Measurements from ENCODE around the gene SOCS7.

Gene SOCS7

DNA sequence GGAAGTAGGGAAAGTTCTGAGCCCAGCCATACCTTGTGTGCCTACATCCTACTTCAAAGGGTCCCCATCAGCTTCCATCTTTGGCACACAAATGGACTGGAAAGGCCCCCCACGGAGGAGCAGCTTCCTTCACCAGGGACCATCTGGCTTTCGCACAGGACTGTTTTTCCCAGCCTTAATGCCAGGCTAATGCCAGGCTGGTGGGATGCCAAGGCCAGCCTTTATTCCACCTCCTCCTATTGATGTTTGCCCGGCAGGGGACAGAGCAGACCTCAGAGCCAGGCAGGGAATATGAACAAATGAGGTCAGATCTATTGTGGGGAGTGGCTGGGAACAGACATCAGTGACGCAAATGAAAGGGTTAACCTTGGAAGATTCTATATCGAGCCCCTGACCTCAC lies 13.6 kb upstream of the SOCS7 start:
- DNase-seq = no peak

DNA sequence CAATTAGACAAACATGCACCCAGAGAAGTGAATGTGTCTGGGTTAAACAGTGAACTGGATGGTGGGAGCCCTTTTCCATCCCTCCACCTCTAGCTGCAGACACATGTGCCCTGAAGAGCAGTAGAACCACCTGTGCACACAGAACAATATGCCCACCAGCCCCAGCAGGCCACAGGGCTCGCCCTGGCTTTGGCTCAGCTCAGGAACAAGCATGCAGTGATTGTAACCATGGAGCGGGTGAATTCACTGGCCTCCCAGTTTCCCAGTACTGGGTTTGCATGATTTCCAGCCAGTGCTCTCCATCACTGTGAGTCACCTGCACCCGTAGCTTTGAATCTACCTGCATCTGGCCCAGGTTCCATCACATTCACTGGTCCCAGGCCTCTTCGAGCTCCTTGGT lies 13.1 kb upstream of the SOCS7 start:
- DNase-seq = no peak

DNA sequence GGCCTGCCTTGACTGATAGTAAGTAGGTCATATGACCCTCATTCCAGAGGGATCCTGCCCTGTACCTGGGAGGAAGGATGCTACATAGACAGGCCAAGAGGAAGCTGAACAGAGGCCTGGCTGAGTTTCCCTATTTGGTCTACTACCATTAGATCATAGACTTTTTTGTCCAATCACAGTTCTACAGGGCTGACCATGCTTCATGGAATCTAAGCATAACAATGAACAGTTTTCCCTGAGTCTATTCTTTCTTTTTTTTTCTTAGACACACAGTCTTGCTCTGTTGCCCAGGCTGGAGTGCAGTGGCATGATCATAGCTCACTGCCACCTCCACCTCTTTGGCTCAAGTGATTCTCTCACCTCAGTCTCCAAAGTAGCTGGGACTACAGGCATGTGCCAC lies 11.8 kb upstream of the SOCS7 start:
- DNase-seq = no peak

DNA sequence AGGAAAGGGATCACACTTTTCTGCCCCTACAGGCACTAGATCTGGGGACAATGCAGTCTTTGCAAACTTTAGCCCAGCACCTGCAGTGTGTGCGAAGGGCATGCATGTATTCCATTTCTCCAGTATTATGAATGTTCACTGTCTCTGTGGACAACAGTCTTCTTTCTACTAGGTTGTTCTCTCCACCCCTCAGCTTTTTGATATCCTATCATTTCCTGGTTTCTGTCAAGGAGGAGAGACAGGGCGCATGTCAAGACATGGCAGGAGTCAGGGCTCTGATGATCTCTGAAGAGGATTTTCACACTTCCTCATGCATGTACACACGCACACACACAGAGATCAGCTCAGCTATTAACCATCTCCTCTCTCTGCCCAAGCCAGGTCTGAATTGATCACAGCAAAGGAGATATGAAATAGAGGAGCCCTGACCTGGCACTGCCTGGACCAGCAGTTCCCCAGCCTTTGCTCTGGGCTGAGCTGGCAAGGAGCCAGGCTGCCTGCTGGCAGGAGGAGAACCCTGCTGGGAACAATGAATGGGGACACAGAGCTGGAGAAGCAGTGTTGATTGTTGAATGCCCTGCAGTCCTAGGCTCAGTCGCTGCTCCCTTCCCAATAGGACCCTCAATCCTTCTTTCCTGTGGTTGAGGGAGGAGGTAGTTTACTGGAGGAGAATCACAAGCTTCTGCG lies 10.5 kb upstream of the SOCS7 start:
- peak; percentile 81 for DNase-seq

DNA sequence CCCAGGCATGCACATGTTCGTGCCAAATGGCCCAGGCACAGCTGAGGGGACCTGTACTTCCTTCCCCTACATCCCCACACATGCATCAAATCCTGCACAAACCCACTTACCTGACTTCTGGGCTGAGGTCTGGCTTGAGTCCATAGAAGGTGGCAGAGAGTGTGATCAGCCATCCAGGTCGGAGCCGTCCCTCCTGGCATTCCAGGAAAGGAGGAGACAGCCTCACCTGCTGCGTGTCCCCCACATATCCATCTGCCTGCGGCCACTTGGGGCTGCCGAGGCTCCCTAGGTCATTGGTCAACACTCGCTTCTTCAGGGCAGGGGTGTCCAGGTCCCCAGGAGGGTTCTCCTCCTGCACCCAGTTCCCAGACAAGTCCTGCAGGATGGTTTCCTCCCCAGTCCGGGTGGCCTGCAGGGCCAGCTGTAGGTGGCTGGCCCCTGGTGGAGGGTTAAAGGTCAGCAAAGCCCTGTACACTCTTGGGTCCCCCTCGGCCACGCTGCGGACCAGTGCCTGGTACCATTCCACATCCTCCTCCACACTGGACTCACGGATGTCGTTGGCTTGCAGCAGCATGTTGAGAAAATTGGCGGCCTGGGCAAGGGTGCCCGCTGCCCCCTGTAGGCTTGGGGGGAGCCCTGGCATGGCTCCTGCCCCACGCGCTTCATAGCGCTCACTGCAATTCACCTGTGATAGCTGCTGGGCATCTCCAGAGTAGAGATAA lies 8.6 kb upstream of the SOCS7 start:
- no peak for DNase-seq

DNA sequence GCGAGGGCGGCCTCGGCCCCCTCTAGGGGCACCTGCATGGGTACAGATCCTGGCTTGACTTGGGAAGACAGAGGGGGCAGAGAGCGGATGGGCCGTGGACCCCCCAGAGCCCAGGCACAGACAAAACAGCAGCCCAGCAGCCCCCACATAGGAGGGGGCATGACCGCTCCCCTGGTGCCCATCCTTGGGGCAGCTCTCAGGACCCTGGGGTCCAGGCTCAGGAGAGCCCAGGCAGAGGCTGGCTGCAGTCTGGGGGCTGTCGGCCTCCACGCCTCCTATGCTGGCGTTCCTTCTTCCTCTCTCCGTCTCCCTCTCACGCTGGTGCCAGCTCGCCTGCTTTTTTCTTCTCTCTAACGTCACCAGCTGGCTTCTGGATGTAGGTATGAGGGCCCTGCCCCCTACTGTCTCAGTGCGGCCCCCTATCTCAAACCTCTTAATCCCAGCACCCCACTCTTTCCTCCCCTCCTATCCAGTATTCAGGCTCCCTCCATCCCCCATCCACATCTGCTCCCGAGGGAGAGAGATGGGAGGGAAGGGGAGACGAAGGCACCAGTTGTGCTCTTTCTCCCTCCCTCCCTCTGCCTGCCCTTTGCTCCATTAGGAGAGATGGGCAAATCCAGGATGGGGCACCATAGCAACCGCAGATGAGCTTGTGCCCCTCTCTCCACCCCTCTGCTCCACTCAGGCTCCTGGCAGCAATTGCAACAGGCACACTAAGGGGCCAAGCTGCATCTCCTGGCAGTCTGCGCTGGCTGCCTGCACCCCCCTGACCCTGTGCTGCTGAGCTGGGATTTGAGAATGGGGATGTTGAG lies 7.8 kb upstream of the SOCS7 start, which contains the start of gene GPR179:
GPR179 (minus strand) TSS at position 349 of the 812 bp plus-strand sequence; CDS start at position 182, 167 bp downstream.
- no peak for DNase-seq

DNA sequence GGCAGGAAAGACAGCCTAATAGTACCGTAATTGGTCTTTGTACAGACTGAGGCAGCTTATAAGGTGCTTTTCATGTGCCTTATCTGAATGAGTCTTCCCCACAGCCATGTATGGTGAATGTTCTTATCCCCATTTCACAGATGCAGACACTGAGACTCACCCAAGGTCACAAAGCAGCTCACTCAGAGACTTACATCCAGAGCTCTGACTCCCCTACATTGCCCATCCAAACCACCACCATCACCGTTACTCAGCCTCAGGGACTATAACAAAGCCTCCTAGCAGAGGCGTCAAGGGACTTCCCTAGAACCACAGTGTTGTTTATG lies 7.3 kb upstream of the SOCS7 start:
- DNase-seq = no peak

DNA sequence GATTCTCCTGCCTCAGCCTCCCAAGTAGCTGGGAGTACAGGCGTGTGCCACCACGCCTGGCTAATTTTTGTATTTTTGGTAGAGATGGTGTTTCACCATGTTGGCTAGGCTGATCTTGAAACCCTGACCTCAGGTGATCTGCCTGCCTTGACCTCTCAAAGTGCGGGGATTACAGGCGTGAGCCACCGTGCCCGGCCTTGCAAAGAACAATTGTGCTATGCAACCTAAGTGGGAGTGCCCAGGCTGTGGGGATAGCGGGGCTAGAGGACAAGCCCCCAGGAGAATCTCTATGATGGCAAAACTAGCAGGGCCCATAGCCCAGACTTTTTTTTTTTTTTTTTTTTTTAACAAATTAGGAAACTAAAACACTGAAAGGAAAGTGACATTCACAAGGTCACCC lies 5.9 kb upstream of the SOCS7 start:
- DNase-seq = no peak

DNA sequence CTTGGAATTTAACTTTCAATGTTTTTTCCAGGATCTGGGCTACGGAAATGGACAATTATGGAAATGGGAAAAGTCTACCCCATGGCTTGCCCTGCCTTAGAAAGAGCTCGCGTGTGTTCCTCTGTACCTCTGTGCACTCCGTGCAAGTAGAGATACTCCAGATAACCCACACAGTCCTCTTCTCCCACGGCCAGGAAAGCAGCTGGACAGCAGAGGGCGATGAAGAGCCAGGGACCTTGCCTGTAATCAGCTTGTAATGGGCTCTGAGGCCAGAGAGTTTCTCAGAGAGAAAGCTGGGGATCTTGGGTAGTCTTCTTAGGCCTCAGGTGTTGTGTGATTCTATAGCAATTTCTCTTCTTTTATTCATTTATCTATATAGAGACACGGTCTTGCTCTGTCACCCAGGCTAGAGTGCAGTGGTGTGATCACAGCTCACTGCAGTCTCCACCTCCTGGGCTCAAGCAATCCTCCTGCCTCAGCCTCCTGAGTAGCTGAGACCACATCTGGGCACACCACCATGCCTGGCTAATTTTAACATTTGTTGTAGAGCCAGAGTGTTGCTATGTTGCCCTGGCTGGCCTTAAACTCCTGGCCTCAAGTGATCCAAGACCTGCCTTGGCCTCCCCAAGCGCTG lies 2.4 kb upstream of the SOCS7 start:
- DNase-seq = peak; percentile 88

DNA sequence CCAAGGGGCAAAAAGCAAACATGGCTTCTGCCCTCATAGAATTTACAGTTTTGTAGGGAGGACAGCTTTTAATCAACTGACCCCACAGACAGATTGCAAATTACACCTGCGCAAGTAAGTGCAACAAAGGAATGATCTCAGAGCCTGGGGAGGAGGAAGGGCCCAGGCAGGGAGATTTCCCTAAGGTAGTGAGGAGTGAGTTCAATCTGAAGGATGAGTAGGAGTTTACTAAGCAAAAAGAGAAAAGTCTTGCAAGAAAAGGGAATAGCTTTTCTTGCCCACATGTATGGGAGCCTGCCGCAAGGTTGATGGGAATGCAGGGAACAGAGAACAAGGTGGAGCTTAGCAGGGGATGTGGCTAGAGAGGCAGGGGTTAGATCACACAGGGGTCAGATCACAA lies 1.6 kb upstream of the SOCS7 start:
- no peak for DNase-seq

DNA sequence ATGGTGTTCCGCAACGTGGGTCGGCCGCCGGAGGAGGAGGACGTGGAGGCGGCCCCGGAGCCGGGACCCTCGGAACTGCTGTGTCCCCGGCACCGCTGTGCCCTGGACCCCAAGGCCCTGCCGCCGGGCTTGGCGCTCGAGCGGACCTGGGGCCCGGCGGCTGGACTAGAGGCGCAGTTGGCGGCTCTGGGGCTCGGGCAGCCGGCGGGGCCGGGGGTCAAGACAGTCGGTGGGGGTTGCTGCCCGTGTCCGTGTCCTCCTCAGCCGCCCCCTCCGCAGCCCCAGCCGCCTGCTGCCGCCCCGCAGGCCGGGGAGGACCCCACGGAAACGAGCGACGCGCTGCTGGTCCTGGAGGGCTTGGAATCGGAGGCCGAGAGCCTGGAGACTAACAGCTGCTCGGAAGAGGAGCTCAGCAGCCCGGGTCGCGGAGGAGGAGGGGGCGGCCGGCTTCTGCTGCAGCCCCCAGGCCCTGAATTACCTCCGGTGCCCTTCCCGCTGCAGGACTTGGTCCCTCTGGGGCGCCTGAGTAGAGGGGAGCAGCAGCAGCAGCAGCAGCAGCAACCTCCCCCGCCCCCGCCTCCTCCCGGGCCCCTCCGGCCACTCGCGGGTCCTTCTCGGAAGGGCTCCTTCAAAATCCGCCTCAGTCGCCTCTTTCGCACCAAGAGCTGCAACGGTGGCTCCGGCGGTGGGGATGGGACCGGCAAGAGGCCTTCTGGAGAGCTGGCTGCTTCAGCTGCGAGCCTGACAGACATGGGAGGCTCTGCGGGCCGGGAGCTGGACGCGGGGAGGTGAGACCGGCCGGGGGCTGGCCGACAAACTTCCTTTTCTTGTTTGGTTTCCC lies 821 bp downstream of the SOCS7 start:
- DNase-seq = peak; percentile 57

DNA sequence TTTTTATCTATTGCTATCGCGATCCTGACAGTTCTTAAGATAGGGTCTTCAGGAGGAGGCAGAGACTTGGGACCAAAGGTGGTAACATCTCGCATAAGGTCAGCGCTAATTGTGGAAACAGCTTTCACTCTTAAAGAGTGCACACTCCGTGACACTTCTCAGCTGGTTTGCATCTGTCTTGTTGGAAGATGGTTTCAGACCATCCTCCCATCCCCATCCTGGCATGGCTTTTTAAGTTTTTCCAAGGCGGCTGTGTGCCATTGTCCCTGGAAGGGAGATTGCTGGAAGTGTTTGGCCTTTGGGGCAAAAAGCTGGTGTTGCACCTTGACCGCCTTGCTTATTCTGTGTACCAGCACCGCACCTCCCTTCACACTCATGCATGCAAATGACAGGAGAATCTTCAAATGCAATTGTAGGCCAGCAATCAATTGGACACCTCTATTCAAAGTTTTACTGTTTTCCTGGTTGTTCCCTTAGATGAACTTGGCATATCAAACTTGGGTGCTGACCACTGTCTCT lies 1.5 kb downstream of the SOCS7 start:
- DNase-seq = peak; percentile 35

DNA sequence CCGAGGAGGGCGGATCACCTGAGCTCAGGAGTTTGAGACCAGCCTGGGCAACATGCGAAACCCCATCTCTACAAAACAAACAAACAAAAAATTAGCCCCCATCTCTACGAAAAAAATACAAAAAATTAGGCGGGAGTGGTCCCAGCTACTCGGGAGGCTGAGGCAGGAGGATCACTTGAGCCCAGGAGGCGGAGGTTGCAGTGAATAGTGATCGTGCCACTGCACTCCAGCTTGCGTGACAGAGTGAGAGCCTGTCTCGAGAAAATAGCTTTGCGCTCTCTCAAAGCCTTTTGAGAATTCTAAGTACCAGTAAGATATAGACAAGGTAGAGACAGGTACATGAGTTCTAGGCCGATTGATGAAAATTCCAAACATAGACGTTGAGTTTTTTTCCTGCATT lies 2.0 kb downstream of the SOCS7 start:
- DNase-seq = no peak

DNA sequence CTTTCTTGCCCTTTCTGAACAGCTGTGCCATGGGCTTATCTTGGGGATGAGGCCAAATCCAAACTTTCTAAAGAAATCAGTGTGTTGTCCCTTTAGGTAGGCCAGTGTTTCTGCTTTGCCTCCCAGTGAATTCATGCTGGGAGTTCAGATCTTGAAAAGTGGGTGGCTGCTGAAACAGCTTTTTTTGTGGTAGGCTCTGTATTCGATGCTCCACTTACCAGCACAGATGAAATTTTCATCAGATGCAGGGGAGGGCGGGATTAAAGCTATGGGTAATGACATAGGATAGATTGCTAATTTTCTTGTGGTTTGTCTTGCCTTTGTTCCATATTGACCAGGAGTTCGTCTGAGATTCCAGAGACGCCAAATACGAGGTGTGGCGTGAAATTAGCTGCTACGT lies 2.8 kb downstream of the SOCS7 start:
- DNase-seq = no peak

DNA sequence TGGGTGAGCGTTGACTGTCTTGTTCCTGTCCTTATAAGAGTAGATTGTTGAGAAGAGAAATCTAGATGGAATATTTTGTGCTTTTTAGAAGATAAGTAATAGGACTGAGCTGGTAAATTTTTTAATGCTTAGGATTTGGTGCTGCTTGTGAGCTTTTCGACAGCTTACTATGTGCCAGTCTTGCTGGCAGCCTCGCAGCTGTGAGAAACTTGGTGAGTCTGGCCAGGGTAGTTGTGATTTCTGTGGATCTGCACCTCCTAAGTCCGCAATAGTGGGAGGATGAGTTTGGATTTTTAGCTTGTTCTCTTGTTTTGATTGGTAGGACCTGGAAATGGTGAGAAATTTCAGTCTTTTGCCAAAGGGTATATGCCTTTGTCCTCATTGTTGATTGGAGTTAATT lies 3.6 kb downstream of the SOCS7 start:
- DNase-seq = no peak

DNA sequence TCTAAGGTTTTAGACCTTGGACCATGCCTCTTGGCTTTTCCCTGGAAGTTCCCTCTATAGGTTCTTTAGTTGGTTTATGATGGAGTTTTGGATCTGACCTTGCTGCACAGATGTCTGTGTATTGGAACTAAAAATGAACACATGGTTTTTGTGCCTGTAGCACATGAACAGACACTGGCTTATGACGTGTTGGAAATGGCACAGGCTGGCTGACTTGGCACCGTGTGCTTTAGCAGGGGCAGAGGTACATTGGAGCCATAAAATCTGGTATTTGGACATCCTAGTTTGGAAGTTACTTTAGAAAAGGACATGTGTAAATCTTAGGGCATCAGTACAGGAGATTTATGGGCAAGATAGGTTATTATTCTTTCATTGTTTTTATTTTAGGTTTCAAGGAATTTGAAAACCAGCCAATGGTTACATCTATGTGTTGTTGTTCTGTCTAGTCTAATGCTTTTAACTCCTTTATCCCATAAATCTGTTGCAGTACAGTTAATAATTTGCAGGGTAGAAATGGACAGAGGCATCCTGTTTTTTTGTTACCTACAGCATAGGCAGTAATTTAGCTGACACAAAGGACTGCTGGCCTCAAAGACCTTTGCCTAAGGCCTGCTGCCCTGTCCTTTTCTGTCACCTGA lies 6.0 kb downstream of the SOCS7 start:
- DNase-seq = no peak

DNA sequence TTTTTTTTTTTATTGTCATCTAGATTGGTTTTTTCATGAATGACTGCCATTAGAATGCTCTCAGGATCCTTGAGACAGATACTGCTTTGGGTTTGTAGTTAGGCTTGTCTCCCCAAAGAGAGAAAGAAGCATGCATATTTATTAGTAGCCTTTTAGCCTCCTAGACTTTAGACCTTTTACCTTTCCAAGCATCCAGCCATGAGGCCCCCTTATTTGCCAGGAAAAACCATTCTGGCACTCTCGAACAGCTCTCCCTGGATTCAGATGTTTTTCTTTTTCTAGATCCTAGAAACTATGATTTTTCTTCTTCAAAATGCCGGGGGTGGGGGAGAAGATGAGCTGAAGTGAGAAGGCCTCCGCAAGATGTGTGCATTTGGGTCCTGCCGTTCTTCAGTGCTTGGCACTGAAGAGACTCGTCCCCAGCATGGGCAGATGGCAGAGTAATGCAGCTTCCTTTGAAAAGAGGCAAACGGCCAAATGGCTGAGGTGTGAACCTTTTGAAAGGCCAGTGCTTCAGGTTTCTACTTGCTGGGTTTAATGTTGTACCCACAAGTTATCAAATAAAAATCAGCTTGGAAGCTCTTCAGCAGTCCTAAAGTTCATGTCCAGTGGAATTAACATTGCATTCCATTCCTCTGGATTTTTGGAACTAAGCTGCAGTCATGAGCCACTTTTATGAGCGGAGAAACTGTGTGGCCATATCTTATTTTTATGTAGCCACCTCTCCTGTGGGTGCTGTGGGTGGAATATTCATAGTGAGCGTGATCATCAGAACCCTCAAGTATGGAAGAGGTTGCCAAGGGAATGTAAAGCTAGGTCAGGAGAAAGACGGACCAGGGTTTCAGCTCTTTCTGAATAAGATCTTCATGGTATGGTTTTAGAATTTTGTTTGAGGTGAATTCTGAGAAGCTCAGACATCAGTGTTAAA lies 7.2 kb downstream of the SOCS7 start:
- no peak for DNase-seq

DNA sequence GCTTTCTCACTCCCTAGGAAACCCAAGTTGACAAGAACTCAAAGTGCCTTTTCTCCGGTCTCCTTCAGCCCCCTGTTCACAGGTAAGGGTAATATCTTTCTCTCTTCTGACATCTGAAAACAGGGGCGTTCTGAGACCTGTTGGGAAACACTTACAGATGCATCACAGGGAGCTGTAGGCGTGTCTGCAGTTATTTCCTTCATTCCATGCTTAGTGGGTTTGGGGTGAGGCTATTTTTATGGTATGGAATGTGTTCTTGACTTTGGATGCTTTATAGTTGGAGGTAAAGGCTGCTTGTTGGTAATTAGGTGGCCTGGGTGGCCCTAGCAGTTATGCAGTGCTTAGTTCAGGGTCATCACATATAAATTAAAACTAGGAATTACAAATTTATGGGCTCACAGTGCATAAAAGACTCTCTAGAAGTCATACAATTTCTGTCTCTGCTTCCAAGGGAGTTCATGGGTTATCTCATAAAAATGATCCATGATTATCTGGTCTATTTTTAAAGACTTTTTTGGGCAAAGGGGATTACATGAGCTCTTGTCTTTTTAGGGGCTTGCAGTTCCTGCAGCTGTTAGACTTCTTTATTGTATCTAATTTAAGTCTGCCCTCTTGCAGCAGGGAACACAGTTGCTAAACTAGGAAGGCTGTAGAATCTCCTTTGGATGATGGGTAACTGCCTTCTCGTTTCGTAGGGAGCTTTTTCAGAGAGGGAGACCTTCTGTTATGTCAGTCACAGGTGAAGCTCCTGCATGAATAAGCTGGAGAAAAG lies 10.2 kb downstream of the SOCS7 start:
- no peak for DNase-seq

DNA sequence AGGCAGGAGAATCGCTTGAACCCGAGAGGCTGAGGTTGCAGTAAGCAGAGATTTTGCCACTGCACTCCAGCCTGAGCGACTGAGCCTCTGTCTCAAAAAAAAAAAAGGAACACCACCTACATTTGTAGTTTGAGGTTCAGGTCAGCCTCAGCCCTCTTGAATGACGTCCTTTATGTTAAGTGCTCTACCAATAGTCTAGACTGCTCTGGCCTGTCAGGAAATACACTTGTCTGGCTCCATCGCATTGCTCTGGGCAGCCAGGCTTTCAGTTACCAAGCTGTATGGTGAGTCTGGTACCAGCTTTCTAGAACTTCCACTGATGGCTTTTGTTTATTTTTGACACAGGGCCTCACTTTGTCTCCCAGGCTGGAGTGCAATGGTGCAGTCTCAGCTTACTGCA lies 11.4 kb downstream of the SOCS7 start:
- no peak for DNase-seq

DNA sequence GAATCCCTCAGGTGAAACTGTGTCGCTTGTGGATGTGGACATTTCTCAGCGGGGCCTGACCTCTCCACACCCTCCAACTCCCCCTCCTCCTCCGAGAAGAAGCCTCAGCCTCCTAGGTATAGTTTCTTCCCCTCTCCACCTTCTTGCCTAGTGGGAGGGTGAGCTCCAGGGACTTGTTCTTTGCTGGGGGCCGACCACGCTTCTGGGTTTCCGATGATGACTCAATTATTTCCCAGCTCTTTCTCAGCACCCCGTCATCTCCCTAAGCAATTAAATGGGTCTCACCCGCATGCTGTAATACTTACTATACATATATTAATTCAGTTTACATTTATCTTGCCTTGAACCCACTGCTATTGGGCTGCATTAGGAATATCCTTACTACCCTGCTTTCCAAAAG lies 13.1 kb downstream of the SOCS7 start:
- DNase-seq = no peak

Data from DMS53 (cell line).